KBM-7 (cell line): ENCODE results near the gene TRAIP.

ENCODE experiments used
- DNase-seq: peaks from one replicate; pipeline ENCODE4 v3.0.0-alpha.2; 2015
- in situ Hi-C: fragments of 300-500 bp; cut with MboI; formaldehyde crosslinking; loops from 2 replicates; pipeline ENCODE4 v1.14.3; 2020; ENCODE audit warnings: low sequenced_read_pairs, low pct_unique_long_range_greater_than_20kb, mixed read lengths

TRAIP gene

DNA sequence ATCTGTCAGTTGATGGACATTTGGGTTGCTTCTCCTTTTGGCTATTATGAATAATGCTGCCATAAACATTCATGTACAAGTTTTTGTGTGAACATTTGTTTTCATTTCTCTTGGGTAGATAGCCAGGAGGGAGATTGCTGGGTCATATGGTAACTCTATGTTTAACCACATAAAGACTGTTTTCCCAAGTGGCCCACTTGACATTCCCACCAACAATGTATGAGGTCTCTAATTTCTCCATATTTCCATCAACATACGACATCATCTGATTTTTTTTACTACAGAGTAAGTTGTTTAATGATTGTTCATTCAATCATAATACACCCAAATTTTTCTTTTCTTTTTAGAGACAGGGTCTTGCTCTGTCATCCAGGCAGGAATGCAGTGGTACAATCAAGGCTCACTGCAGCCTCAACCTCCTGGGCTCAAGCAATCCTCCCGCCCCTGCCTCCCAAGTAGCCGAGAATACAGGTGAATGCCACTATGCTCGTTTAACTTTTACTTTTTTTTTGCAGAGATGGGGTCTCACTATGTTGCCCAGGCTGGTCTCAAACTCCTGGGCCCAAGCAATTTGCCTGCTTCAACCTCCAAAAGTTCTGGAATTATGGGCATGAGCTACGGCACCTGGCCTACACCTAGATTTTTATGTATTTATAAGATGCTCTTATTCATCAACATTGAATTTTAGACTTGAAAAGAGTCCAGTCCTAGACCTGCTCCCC, 76.8 kb downstream of the TRAIP start:
- in situ Hi-C loops = no loop called here
- no peak for DNase-seq
